Neural cell (in vitro differentiated cells): ENCODE results near the gene GRIN3B. TPM values are rescaled to one million over a fixed set of nuclear protein-coding genes. Genes with fewer than 3 reads are reported as not detected.

Source experiments
- H2AFZ ChIP-seq: fragments of 200-600, 300-800 bp; sonication (generic), shearing (Covaris generic); 2 replicates; pipeline ENCODE4 v1.6.0; 2014; ENCODE audit warnings: low read depth, mild to moderate bottlenecking, antibody characterized with exemption, low read length, moderate library complexity
- H3F3A ChIP-seq: fragments of 200-600 bp; shearing (Covaris generic); 2 replicates; pipeline ENCODE4 v1.6.1; 2016; ENCODE audit warnings: mild to moderate bottlenecking, moderate library complexity, mixed read lengths, antibody characterized with exemption, low read length; ENCODE audit not compliant: insufficient read depth, poor library complexity, severe bottlenecking
- H3K27ac ChIP-seq: fragments of 200-600, 300-800 bp; sonication (generic), shearing (Covaris generic); 2 replicates; pipeline ENCODE4 v1.5.1; 2014; ENCODE audit warnings: mild to moderate bottlenecking, low read length, moderate library complexity
- H3K27me3 ChIP-seq: fragments of 300-800, 200-600 bp; sonication (generic), shearing (Covaris generic); 2 replicates; pipeline ENCODE4 v1.6.0; 2014; ENCODE audit warnings: mild to moderate bottlenecking, low read depth, low read length, moderate library complexity; ENCODE audit not compliant: insufficient read depth
- H3K36me3 ChIP-seq: fragments of 300-800, 200-600 bp; sonication (generic), shearing (Covaris generic); 2 replicates; pipeline ENCODE4 v1.5.1; 2014; ENCODE audit warnings: mild to moderate bottlenecking, antibody characterized with exemption, low read length, moderate library complexity; ENCODE audit not compliant: insufficient read depth
- H3K4me2 ChIP-seq: fragments of 300-800, 200-600 bp; sonication (generic), shearing (Covaris generic); 2 replicates; pipeline ENCODE4 v1.6.0; 2014; ENCODE audit warnings: mild to moderate bottlenecking, low read length
- H3K4me3 ChIP-seq: fragments of 300-800, 200-600 bp; sonication (generic), shearing (Covaris generic); 2 replicates; pipeline ENCODE4 v1.5.1; 2014; ENCODE audit warnings: mild to moderate bottlenecking, low read length, moderate library complexity
- H3K79me2 ChIP-seq: fragments of 200-600 bp; shearing (Covaris generic); replicated peaks from 2 replicates; pipeline ENCODE4 v1.6.0; 2014; ENCODE audit warnings: mild to moderate bottlenecking, low read length, moderate library complexity; ENCODE audit not compliant: insufficient read depth
- H3K9ac ChIP-seq: fragments of 300-800, 200-600 bp; sonication (generic), shearing (Covaris generic); 2 replicates; pipeline ENCODE4 v1.6.1; 2016; ENCODE audit warnings: mild to moderate bottlenecking, low read length, mixed read lengths
- H3K9me2 ChIP-seq: fragments of 200-600 bp; shearing (Covaris generic); 2 replicates; pipeline ENCODE4 v1.6.1; 2016; ENCODE audit warnings: mild to moderate bottlenecking, low read length, mixed read lengths; ENCODE audit not compliant: insufficient read depth
- H3K9me3 ChIP-seq: fragments of 200-600, 300-800 bp; sonication (generic), shearing (Covaris generic); 2 replicates; pipeline ENCODE4 v1.6.1; 2016; ENCODE audit warnings: mild to moderate bottlenecking, mixed run types, low read length, moderate library complexity, mixed read lengths
- H4K20me1 ChIP-seq: fragments of 200-600 bp; shearing (Covaris generic); 2 replicates; pipeline ENCODE4 v1.6.1; 2016; ENCODE audit warnings: mild to moderate bottlenecking, mixed run types; ENCODE audit not compliant: insufficient read depth
- EP300 ChIP-seq: fragments of 450-650 bp; conservative IDR thresholded peaks from 2 replicates; pipeline ENCODE4 v1.6.1; 2014; ENCODE audit warnings: antibody characterized with exemption, mild to moderate bottlenecking, moderate library complexity; ENCODE audit not compliant: poor library complexity, severe bottlenecking
- EZH2 ChIP-seq: fragments of 200-600, 300-800 bp; shearing (Covaris generic), sonication (generic); IDR thresholded peaks from 2 replicates; pipeline ENCODE4 v1.6.1; 2014; ENCODE audit warnings: antibody characterized with exemption, low read length, borderline replicate concordance, mild to moderate bottlenecking; ENCODE audit not compliant: insufficient read depth, poor library complexity, severe bottlenecking
- MXI1 ChIP-seq: fragments of 450-650 bp; conservative IDR thresholded peaks from 2 replicates; pipeline ENCODE4 v1.6.1; 2014; ENCODE audit warnings: antibody characterized with exemption, mild to moderate bottlenecking; ENCODE audit not compliant: poor library complexity, severe bottlenecking
- POLR2AphosphoS5 ChIP-seq: IDR thresholded peaks from 2 replicates; pipeline ENCODE4 v1.6.1; 2012
- RAD21 ChIP-seq: fragments of 450-650 bp; conservative IDR thresholded peaks from 2 replicates; pipeline ENCODE4 v1.6.1; 2014; ENCODE audit warnings: antibody characterized with exemption, mild to moderate bottlenecking, moderate library complexity
- SMC3 ChIP-seq: fragments of 450-650 bp; conservative IDR thresholded peaks from 2 replicates; pipeline ENCODE4 v1.6.1; 2014; ENCODE audit warnings: antibody characterized with exemption, mild to moderate bottlenecking, moderate library complexity; ENCODE audit not compliant: poor library complexity
- TAF1 ChIP-seq: IDR thresholded peaks from 2 replicates; pipeline ENCODE4 v1.6.1; 2012; ENCODE audit warnings: low read depth
- polyA plus RNA-seq: library from polyadenylated mRNA; depleted of rRNA; stranded (reverse); fragments of >200 nt; gene quantifications from 2 replicates; pipeline ENCODE4 v1.2.3, GENCODE V29; 2014
- TF ChIP-seq, protein P1 (sequence below): IDR thresholded peaks from 2 replicates; pipeline ENCODE4 v1.6.1; 2012; ENCODE audit warnings: borderline replicate concordance
- TF ChIP-seq, protein P2 (sequence below): fragments of 450-650 bp; IDR thresholded peaks from 2 replicates; pipeline ENCODE4 v1.5.1; 2014; ENCODE audit warnings: antibody characterized with exemption, mild to moderate bottlenecking, moderate library complexity; ENCODE audit not compliant: poor library complexity, severe bottlenecking

Gene GRIN3B
- polyA plus RNA-seq, 1 donor from 2014 or later: 0.46 TPM

DNA sequence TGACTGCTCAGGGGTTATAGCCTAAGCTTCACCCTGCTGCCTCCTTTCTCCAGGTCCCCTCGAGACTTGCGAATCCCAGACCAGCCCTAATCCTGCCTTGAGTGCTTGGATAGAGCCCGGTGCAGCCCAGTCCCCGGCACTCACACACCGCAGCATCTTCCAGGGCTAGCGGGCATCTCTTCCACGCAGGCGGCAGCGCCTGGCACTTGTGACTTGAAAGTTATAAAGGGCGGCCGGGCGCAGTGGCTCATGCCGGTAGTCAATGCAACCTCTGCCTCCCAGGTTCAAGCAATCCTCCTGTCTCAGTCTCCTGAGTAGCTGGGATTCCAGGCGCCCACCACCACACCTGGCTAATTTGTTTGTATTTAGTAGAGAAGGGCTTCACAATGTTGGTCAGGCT is 14.1 kb upstream of the GRIN3B start:
- no peak overlapping the region for H3K9ac ChIP-seq
- no peaks in the 10 kb centered on the region for H3F3A ChIP-seq
- no peak overlapping the region for H3K4me3 ChIP-seq
- no peaks in the 10 kb centered on the region for H3K36me3 ChIP-seq
- TF ChIP-seq SMC3: no peak
- TF ChIP-seq, protein P1, sequence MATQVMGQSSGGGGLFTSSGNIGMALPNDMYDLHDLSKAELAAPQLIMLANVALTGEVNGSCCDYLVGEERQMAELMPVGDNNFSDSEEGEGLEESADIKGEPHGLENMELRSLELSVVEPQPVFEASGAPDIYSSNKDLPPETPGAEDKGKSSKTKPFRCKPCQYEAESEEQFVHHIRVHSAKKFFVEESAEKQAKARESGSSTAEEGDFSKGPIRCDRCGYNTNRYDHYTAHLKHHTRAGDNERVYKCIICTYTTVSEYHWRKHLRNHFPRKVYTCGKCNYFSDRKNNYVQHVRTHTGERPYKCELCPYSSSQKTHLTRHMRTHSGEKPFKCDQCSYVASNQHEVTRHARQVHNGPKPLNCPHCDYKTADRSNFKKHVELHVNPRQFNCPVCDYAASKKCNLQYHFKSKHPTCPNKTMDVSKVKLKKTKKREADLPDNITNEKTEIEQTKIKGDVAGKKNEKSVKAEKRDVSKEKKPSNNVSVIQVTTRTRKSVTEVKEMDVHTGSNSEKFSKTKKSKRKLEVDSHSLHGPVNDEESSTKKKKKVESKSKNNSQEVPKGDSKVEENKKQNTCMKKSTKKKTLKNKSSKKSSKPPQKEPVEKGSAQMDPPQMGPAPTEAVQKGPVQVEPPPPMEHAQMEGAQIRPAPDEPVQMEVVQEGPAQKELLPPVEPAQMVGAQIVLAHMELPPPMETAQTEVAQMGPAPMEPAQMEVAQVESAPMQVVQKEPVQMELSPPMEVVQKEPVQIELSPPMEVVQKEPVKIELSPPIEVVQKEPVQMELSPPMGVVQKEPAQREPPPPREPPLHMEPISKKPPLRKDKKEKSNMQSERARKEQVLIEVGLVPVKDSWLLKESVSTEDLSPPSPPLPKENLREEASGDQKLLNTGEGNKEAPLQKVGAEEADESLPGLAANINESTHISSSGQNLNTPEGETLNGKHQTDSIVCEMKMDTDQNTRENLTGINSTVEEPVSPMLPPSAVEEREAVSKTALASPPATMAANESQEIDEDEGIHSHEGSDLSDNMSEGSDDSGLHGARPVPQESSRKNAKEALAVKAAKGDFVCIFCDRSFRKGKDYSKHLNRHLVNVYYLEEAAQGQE: no peak
- no peak for TF ChIP-seq TAF1
- TF ChIP-seq, protein P2, sequence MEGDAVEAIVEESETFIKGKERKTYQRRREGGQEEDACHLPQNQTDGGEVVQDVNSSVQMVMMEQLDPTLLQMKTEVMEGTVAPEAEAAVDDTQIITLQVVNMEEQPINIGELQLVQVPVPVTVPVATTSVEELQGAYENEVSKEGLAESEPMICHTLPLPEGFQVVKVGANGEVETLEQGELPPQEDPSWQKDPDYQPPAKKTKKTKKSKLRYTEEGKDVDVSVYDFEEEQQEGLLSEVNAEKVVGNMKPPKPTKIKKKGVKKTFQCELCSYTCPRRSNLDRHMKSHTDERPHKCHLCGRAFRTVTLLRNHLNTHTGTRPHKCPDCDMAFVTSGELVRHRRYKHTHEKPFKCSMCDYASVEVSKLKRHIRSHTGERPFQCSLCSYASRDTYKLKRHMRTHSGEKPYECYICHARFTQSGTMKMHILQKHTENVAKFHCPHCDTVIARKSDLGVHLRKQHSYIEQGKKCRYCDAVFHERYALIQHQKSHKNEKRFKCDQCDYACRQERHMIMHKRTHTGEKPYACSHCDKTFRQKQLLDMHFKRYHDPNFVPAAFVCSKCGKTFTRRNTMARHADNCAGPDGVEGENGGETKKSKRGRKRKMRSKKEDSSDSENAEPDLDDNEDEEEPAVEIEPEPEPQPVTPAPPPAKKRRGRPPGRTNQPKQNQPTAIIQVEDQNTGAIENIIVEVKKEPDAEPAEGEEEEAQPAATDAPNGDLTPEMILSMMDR: no peak
- no peak for TF ChIP-seq MXI1
- TF ChIP-seq POLR2AphosphoS5: no peak
- TF ChIP-seq RAD21: no peak
- TF ChIP-seq EP300: no peak
- TF ChIP-seq EZH2: no peak
- H3K4me2 ChIP-seq: no peak overlapping the region
- no peaks in the 10 kb centered on the region for H3K79me2 ChIP-seq
- no peak overlapping the region for H3K27ac ChIP-seq
- H3K9me2 ChIP-seq: no peaks in the 10 kb centered on the region
- no peaks in the 10 kb centered on the region for H3K9me3 ChIP-seq
- no peak overlapping the region for H2AFZ ChIP-seq
- H4K20me1 ChIP-seq: no peaks in the 10 kb centered on the region
- H3K27me3 ChIP-seq: no peaks in the 10 kb centered on the region

DNA sequence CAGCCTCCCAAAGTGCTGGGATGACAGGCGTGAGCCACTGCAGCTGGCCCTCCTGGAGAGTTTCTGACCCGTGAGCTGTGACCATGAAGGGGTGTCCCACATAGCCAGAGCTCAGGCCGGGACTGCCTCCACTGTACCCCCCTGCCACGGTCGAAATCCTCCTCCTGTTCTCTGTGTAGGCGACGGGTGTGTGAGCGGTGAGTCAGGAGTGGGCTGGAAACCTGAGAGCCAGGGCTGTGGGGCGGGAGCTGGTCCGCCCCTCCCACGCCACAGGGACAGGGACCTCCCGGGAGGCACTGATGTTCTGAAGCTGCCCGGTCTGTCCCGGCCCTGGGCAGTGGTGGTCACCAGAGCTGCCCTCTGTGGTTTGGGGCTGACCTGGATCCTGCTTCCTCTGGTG is 12.1 kb upstream of the GRIN3B start:
- Histone ChIP-seq H3K9ac (no peak overlapping the region), H3K27me3 (no peaks in the 10 kb centered on the region), H3F3A (no peaks in the 10 kb centered on the region), H3K4me3 (no peak overlapping the region), H3K9me3 (no peaks in the 10 kb centered on the region), H4K20me1 (no peaks in the 10 kb centered on the region), H3K36me3 (no peaks in the 10 kb centered on the region), H2AFZ (no peak overlapping the region), H3K79me2 (no peaks in the 10 kb centered on the region), H3K9me2 (no peaks in the 10 kb centered on the region), H3K27ac (no peak overlapping the region), H3K4me2 (no peak overlapping the region)
- TF ChIP-seq, protein P2: no peak
- no peak for TF ChIP-seq SMC3
- TF ChIP-seq, protein P1: no peak
- TF ChIP-seq EZH2: no peak
- no peak for TF ChIP-seq RAD21
- TF ChIP-seq MXI1: no peak
- TF ChIP-seq TAF1: no peak
- TF ChIP-seq POLR2AphosphoS5: no peak
- no peak for TF ChIP-seq EP300
